CD14-positive monocyte (primary cell): ENCODE results near the gene PPP6R3. TPM values are rescaled to one million over a fixed set of nuclear protein-coding genes. Genes with fewer than 3 reads are reported as not detected.

Source experiments
- DNase-seq, 3 donors: peaks; one replicate each; pipeline ENCODE4 v3.0.0-alpha.2; 2011 to 2022
- H2AFZ ChIP-seq: 2 replicates; pipeline ENCODE4 v1.6.0; 2012; ENCODE audit warnings: mild to moderate bottlenecking, low read depth, low read length, inconsistent platforms; ENCODE audit not compliant: insufficient read depth, poor library complexity, severe bottlenecking
- H3K27ac ChIP-seq, 2 donors: 1 replicate in 1 of 2; 2 replicates in 1 of 2; pipeline ENCODE4 v1.5.1; 2012 to 2013; ENCODE audit warnings: low read length in 2 of 2, control low read depth in 1 of 2, inconsistent platforms in 1 of 2, low read depth in 1 of 2, mild to moderate bottlenecking in 1 of 2
- H3K27me3 ChIP-seq, 2 donors: one replicate each; pipeline versions ENCODE4 v1.6.0 to v1.6.1; 2011 to 2013; ENCODE audit warnings: low read length in 2 of 2; ENCODE audit not compliant: control insufficient read depth in 2 of 2, insufficient read depth in 2 of 2
- H3K36me3 ChIP-seq, 2 donors: replicated peaks in 1 of 2; 1 replicate in 1 of 2; 2 replicates in 1 of 2; pipeline versions ENCODE4 v1.5.1 to v1.6.1; 2012 to 2013; ENCODE audit warnings: low read length in 2 of 2, control low read depth in 1 of 2, inconsistent platforms in 1 of 2, mild to moderate bottlenecking in 1 of 2; ENCODE audit not compliant: insufficient read depth in 2 of 2, control insufficient read depth in 1 of 2
- H3K4me1 ChIP-seq, 2 donors: 1 replicate in 1 of 2; 2 replicates in 1 of 2; pipeline versions ENCODE4 v1.5.1 to v1.6.1; 2012 to 2013; ENCODE audit warnings: low read length in 2 of 2, control low read depth in 1 of 2, inconsistent platforms in 1 of 2, mild to moderate bottlenecking in 1 of 2, moderate library complexity in 1 of 2; ENCODE audit not compliant: insufficient read depth in 2 of 2, control insufficient read depth in 1 of 2
- H3K4me2 ChIP-seq: replicated peaks from 2 replicates; pipeline ENCODE3; 2012; ENCODE audit warnings: low read length, moderate library complexity, mild to moderate bottlenecking; ENCODE audit not compliant: poor library complexity, severe bottlenecking; ENCODE audit errors: extremely low read depth
- H3K4me3 ChIP-seq, 3 experiments: fragments of 200-600 bp in 1 of 3; sonication (generic) in 1 of 3; replicated peaks in 1 of 3; 1 replicate in 2 of 3; 2 replicates in 1 of 3; pipeline ENCODE4 v1.5.1; 2011 to 2013; ENCODE audit warnings: low read length in 3 of 3, mild to moderate bottlenecking in 3 of 3, control low read depth in 2 of 3, low read depth in 2 of 3, inconsistent platforms in 1 of 3, moderate library complexity in 1 of 3
- H3K79me2 ChIP-seq: 2 replicates; pipeline ENCODE4 v1.6.0; 2012; ENCODE audit warnings: mild to moderate bottlenecking, control low read depth, inconsistent platforms, low read length, moderate library complexity; ENCODE audit not compliant: insufficient read depth
- H3K9ac ChIP-seq: 2 replicates; pipeline ENCODE4 v1.6.0; 2017; ENCODE audit warnings: low read length, mild to moderate bottlenecking; ENCODE audit not compliant: insufficient read depth, poor library complexity, severe bottlenecking
- H3K9me3 ChIP-seq, 2 donors: replicated peaks in 1 of 2; 1 replicate in 1 of 2; 2 replicates in 1 of 2; pipeline versions ENCODE4 v1.5.1 to v1.6.1; 2012 to 2013; ENCODE audit warnings: low read length in 2 of 2, control low read depth in 1 of 2; ENCODE audit not compliant: control insufficient read depth in 1 of 2, insufficient read depth in 1 of 2
- H4K20me1 ChIP-seq: 2 replicates; pipeline ENCODE4 v1.6.0; 2012; ENCODE audit warnings: mild to moderate bottlenecking, low read length, control low read depth, moderate library complexity; ENCODE audit not compliant: insufficient read depth
- H3K27ac Mint-ChIP-seq, 7 donors: one replicate each; pipeline ENCODE4 v1.8.0; 2020; ENCODE audit warnings: mild to moderate bottlenecking in 7 of 7, mixed read lengths in 7 of 7, moderate library complexity in 6 of 7, inconsistent platforms in 2 of 7
- H3K27me3 Mint-ChIP-seq, 3 donors: one replicate each; pipeline ENCODE4 v1.8.0; 2021 to 2022; ENCODE audit warnings: low read depth in 3 of 3, mild to moderate bottlenecking in 3 of 3, mixed read lengths in 3 of 3, moderate library complexity in 3 of 3, inconsistent platforms in 1 of 3
- H3K36me3 Mint-ChIP-seq, 2 donors: one replicate each; pipeline ENCODE4 v1.8.0; 2020; ENCODE audit warnings: mixed read lengths in 2 of 2, inconsistent platforms in 1 of 2, mild to moderate bottlenecking in 1 of 2
- H3K4me1 Mint-ChIP-seq: one replicate; pipeline ENCODE4 v1.8.0; 2020; ENCODE audit warnings: mild to moderate bottlenecking, mixed read lengths
- H3K4me3 Mint-ChIP-seq, 2 donors: one replicate each; pipeline ENCODE4 v1.8.0; 2020; ENCODE audit warnings: mild to moderate bottlenecking in 2 of 2, mixed read lengths in 2 of 2, moderate library complexity in 1 of 2
- H3K9me3 Mint-ChIP-seq, 7 donors: one replicate each; pipeline ENCODE4 v1.8.0; 2020 to 2022; ENCODE audit warnings: mixed read lengths in 7 of 7, mild to moderate bottlenecking in 6 of 7, moderate library complexity in 6 of 7, inconsistent platforms in 2 of 7
- WGBS: methylation state at CpG from one replicate; pipeline ENCODE4 v1.1.5; 2013; ENCODE audit warnings: missing lambda C conversion rate; ENCODE audit not compliant: insufficient coverage; 5-methylcytosine and 5-hydroxymethylcytosine counted together
- intact Hi-C, 2 donors: fragments of 100-400 bp; cut with micrococcal nuclease; formaldehyde crosslinking; loops; one replicate each; pipeline versions ENCODE4 v1.15.0 to v1.15.1; 2023
- polyA plus RNA-seq, 3 donors: library from polyadenylated mRNA; depleted of rRNA in 1 of 3; unstranded in 2 of 3; stranded (reverse) in 1 of 3; fragments of 300-500 nt in 2 of 3; fragments of >200 nt in 1 of 3; fragmentation: Illumina TruSeq in 2 of 3; gene quantifications; 1 replicate in 2 of 3; 2 replicates in 1 of 3; pipeline ENCODE4 v1.2.3, GENCODE V29; 2012 to 2021
- TF ChIP-seq, protein P1 (sequence below): fragments of 200-600 bp; IDR thresholded peaks from one replicate; pipeline ENCODE4 v1.8.0; 2022; ENCODE audit warnings: antibody characterized with exemption, mild to moderate bottlenecking

The PPP6R3 gene
- polyA plus RNA-seq, 3 donors: 22.9 to 39.4 (median 38.1) TPM

GRCh38 chr11:68430801-68431200, 29.8 kb upstream of the PPP6R3 start:
- no peaks in the 10 kb centered on the region for H3K4me1 ChIP-seq
- no peaks in the 10 kb centered on the region for H3K36me3 ChIP-seq
- Mint-ChIP-seq H3K27ac (no peak overlapping the region), H3K27me3 (peaks cover 0 to 1% (median 0%) of the 10 kb centered on the region in 3 donors), H3K36me3 (peaks cover 0 to 13% of the 10 kb centered on the region in 2 donors), H3K4me3 (no peak overlapping the region), H3K4me1 (no peaks in the 10 kb centered on the region), H3K9me3 (peaks cover 19 to 27% (median 22%) of the 10 kb centered on the region in 7 donors)
- peaks cover 12 to 26% of the 10 kb centered on the region in 2 donors for H3K9me3 ChIP-seq
- intact Hi-C loops: no loop called here
- no peaks in the 10 kb centered on the region for H4K20me1 ChIP-seq
- no peak overlapping the region for H3K4me3 ChIP-seq
- TF ChIP-seq, protein P1, sequence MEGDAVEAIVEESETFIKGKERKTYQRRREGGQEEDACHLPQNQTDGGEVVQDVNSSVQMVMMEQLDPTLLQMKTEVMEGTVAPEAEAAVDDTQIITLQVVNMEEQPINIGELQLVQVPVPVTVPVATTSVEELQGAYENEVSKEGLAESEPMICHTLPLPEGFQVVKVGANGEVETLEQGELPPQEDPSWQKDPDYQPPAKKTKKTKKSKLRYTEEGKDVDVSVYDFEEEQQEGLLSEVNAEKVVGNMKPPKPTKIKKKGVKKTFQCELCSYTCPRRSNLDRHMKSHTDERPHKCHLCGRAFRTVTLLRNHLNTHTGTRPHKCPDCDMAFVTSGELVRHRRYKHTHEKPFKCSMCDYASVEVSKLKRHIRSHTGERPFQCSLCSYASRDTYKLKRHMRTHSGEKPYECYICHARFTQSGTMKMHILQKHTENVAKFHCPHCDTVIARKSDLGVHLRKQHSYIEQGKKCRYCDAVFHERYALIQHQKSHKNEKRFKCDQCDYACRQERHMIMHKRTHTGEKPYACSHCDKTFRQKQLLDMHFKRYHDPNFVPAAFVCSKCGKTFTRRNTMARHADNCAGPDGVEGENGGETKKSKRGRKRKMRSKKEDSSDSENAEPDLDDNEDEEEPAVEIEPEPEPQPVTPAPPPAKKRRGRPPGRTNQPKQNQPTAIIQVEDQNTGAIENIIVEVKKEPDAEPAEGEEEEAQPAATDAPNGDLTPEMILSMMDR: no peak
- H3K9ac ChIP-seq: no peak overlapping the region
- no peak overlapping the region for H2AFZ ChIP-seq
- H3K79me2 ChIP-seq: no peaks in the 10 kb centered on the region
- H3K4me2 ChIP-seq: no peak overlapping the region
- WGBS: no CpG with 5 or more reads among the region's 3 CpGs
- H3K27ac ChIP-seq: no peak overlapping the region
- DNase-seq: no peak
- H3K27me3 ChIP-seq: no peaks in the 10 kb centered on the region

- no peak overlapping the region for H3K27ac ChIP-seq
- WGBS: 89% methylated on average over 24 of the region's 24 CpGs
- Mint-ChIP-seq H3K9me3 (peaks cover 19 to 26% (median 20%) of the 10 kb centered on the region in 7 donors), H3K4me1 (peaks cover 2% of the 10 kb centered on the region), H3K27ac (no peak overlapping the region), H3K4me3 (no peak overlapping the region), H3K36me3 (peaks cover 0 to 9% of the 10 kb centered on the region in 2 donors), H3K27me3 (peaks cover 0 to 1% (median 0%) of the 10 kb centered on the region in 3 donors)
- H3K9me3 ChIP-seq: peaks cover 12 to 23% of the 10 kb centered on the region in 2 donors
- H2AFZ ChIP-seq: no peak overlapping the region
- no peaks in the 10 kb centered on the region for H4K20me1 ChIP-seq
- peaks cover 3 to 4% of the 10 kb centered on the region in 2 donors for H3K4me1 ChIP-seq
- H3K4me2 ChIP-seq: no peak overlapping the region
- H3K9ac ChIP-seq: no peak overlapping the region
- intact Hi-C loops: no loop called here
- TF ChIP-seq, protein P1: no peak
- no peaks in the 10 kb centered on the region for H3K27me3 ChIP-seq
- H3K79me2 ChIP-seq: no peaks in the 10 kb centered on the region
- DNase-seq: no peak
- H3K36me3 ChIP-seq: no peaks in the 10 kb centered on the region
- H3K4me3 ChIP-seq: no peak overlapping the region
Observed at GRCh38 chr11:68431984-68432645, 28.4 kb upstream of the PPP6R3 start.
